Progenitor cell of endocrine pancreas (in vitro differentiated cells): Measurements from ENCODE around the gene KDM2A. TPM values are rescaled to one million over a fixed set of nuclear protein-coding genes. Genes with fewer than 3 reads are reported as not detected.

ENCODE experiments used
- DNase-seq: peaks from one replicate; pipeline ENCODE4 v3.0.0; 2021; ENCODE audit warnings: low spot score; ENCODE audit not compliant: unreplicated experiment
- H3K27ac Mint-ChIP-seq: 2 replicates; pipeline ENCODE4 v1.8.0; 2021; ENCODE audit warnings: mild to moderate bottlenecking, moderate library complexity, mixed read lengths
- H3K27me3 Mint-ChIP-seq: 2 replicates; pipeline ENCODE4 v1.8.0; 2021; ENCODE audit warnings: mixed read lengths
- H3K36me3 Mint-ChIP-seq: 2 replicates; pipeline ENCODE4 v1.8.0; 2022; ENCODE audit warnings: mixed read lengths; ENCODE audit not compliant: insufficient read depth
- H3K4me1 Mint-ChIP-seq: 2 replicates; pipeline ENCODE4 v1.8.0; 2021; ENCODE audit warnings: low read depth, mixed read lengths
- H3K4me3 Mint-ChIP-seq: 2 replicates; pipeline ENCODE4 v1.8.0; 2021; ENCODE audit warnings: low read depth, mild to moderate bottlenecking, moderate library complexity, mixed read lengths
- H3K9me3 Mint-ChIP-seq: 2 replicates; pipeline ENCODE4 v1.8.0; 2021; ENCODE audit warnings: low read depth, mixed read lengths
- CTCF ChIP-seq: fragments of 200-600 bp; sonication (generic); IDR thresholded peaks from one replicate; pipeline ENCODE4 v1.5.0; 2021; ENCODE audit warnings: antibody characterized with exemption, mild to moderate bottlenecking; ENCODE audit not compliant: unreplicated experiment
- total RNA-seq: library from RNA; stranded (reverse); gene quantifications from 2 replicates; pipeline ENCODE4 v1.2.1, GENCODE V29; 2021

The KDM2A gene
- total RNA-seq, 1 donor from 2014 or later, result 108 TPM

- Mint-ChIP-seq H3K27ac (peak overlapping the region; percentile 84), H3K4me3 (no peak overlapping the region), H3K27me3 (no peaks in the 10 kb centered on the region), H3K36me3 (peaks cover 44% of the 10 kb centered on the region), H3K9me3 (no peaks in the 10 kb centered on the region), H3K4me1 (no peaks in the 10 kb centered on the region)
- no peak for TF ChIP-seq CTCF
- DNase-seq, result peak; percentile 9
Observed at GRCh38 chr11:67248653-67249052, 129.6 kb downstream of the KDM2A start.

- Mint-ChIP-seq H3K9me3 (no peaks in the 10 kb centered on the region), H3K4me1 (no peaks in the 10 kb centered on the region), H3K27me3 (no peaks in the 10 kb centered on the region), H3K36me3 (peaks cover 43% of the 10 kb centered on the region), H3K4me3 (no peak overlapping the region), H3K27ac (no peak overlapping the region)
- TF ChIP-seq CTCF, result no peak
- no peak for DNase-seq
Observed at GRCh38 chr11:67250059-67251043, 131.3 kb downstream of the KDM2A start.

- no peak overlapping the region for H3K27ac Mint-ChIP-seq
Observed at GRCh38 chr11:67251841-67252240, 132.8 kb downstream of the KDM2A start.

GRCh38 chr11:67252831-67253239 is 133.8 kb downstream of the KDM2A start:
- no peak overlapping the region for H3K27ac Mint-ChIP-seq
- H3K9me3 Mint-ChIP-seq, result no peaks in the 10 kb centered on the region
- H3K4me1 Mint-ChIP-seq, result no peaks in the 10 kb centered on the region
- H3K36me3 Mint-ChIP-seq, result peaks cover 41% of the 10 kb centered on the region
- TF ChIP-seq CTCF, result peak; percentile 34
- DNase-seq, result no peak
- no peak overlapping the region for H3K4me3 Mint-ChIP-seq
- no peaks in the 10 kb centered on the region for H3K27me3 Mint-ChIP-seq

More at GRCh38 chr11:67251841-67252240, 132.8 kb downstream of the KDM2A start:
- Mint-ChIP-seq H3K36me3 (peaks cover 41% of the 10 kb centered on the region), H3K27me3 (no peaks in the 10 kb centered on the region), H3K9me3 (no peaks in the 10 kb centered on the region), H3K4me3 (no peak overlapping the region), H3K4me1 (no peaks in the 10 kb centered on the region)
- TF ChIP-seq CTCF, result no peak
- DNase-seq, result no peak

GRCh38 chr11:67253872-67254624 is 135.0 kb downstream of the KDM2A start:
- Mint-ChIP-seq H3K4me3 (no peak overlapping the region), H3K27me3 (no peaks in the 10 kb centered on the region), H3K27ac (peak overlapping the region; percentile 15), H3K9me3 (no peaks in the 10 kb centered on the region), H3K36me3 (peaks cover 32% of the 10 kb centered on the region), H3K4me1 (no peaks in the 10 kb centered on the region)
- no peak for TF ChIP-seq CTCF
- DNase-seq, result no peak
